SK-N-SH (cell line): ENCODE data around the gene PHPT1. TPM values are rescaled to one million over a fixed set of nuclear protein-coding genes. Genes with fewer than 3 reads are reported as not detected.
"Not testable (repeated sequence)": the region's sequence is repeated elsewhere in the genome, so short reads cannot be mapped to it uniquely, and the experiment has no call there.

Source experiments
- CTCF ChIA-PET: fragments of 300-600, 350-600 bp; formaldehyde crosslinking; extraction: SDS; loops from one replicate; lab custom pipeline; 2021; lab: Yijun Ruan, JAX
- POLR2A ChIA-PET: fragments of 350-600 bp; sonication (Branson Sonifier 250); formaldehyde crosslinking; extraction: SDS; loops from one replicate; lab custom pipeline; 2020; ENCODE audit warnings: antibody characterized with exemption, inconsistent platforms; lab: Yijun Ruan, JAX
- DNase-seq: peaks from one replicate; pipeline ENCODE4 v3.0.0; 2012
- H2AFZ ChIP-seq: fragments of 200-600 bp; sonication (generic); 2 replicates; pipeline ENCODE4 v1.8.1; 2016; ENCODE audit warnings: antibody characterized with exemption, mild to moderate bottlenecking, low read depth
- H3F3A ChIP-seq: fragments of 200-600 bp; sonication (generic); replicated peaks from 2 replicates; pipeline ENCODE3; 2016; ENCODE audit warnings: antibody characterized with exemption, mild to moderate bottlenecking; ENCODE audit not compliant: insufficient read depth
- H3K27ac ChIP-seq, 2 experiments: fragments of 200-500 bp in 1 of 2; fragments of 200-600 bp in 1 of 2; sonication (Bioruptor generic) in 1 of 2; sonication (generic), shearing (Covaris generic) in 1 of 2; 2 replicates each; pipeline versions ENCODE4 v1.5.1 to v1.6.1; 2014 to 2016; ENCODE audit warnings: low read depth in 2 of 2, inconsistent platforms in 1 of 2, low read length in 1 of 2, mild to moderate bottlenecking in 1 of 2, mixed read lengths in 1 of 2
- H3K27me3 ChIP-seq: fragments of 200-600 bp; sonication (generic), shearing (Covaris generic); 2 replicates; pipeline ENCODE4 v1.6.1; 2016; ENCODE audit warnings: mixed run types; ENCODE audit not compliant: insufficient read depth
- H3K36me3 ChIP-seq, 2 experiments: fragments of 200-500 bp in 1 of 2; fragments of 200-600 bp in 1 of 2; sonication (Bioruptor generic) in 1 of 2; sonication (generic) in 1 of 2; replicated peaks in 1 of 2; 2 replicates each; pipeline versions ENCODE3 to v1.5.1; 2014 to 2016; ENCODE audit warnings: low read length in 1 of 2, mild to moderate bottlenecking in 1 of 2; ENCODE audit not compliant: insufficient read depth in 2 of 2, control insufficient read depth in 1 of 2
- H3K4me1 ChIP-seq, 2 experiments: fragments of 200-500 bp in 1 of 2; fragments of 200-600 bp in 1 of 2; sonication (Bioruptor generic) in 1 of 2; sonication (generic), shearing (Covaris generic) in 1 of 2; 2 replicates each; pipeline versions ENCODE4 v1.5.1 to v1.6.1; 2014 to 2016; ENCODE audit warnings: low read depth in 1 of 2, low read length in 1 of 2, mixed run types in 1 of 2; ENCODE audit not compliant: insufficient read depth in 2 of 2, control insufficient read depth in 1 of 2
- H3K4me2 ChIP-seq: fragments of 200-600 bp; sonication (generic), shearing (Covaris generic); 2 replicates; pipeline ENCODE4 v1.6.1; 2017; ENCODE audit warnings: mixed run types
- H3K4me3 ChIP-seq, 2 experiments: fragments of 200-500 bp in 1 of 2; fragments of 200-600 bp in 1 of 2; sonication (Bioruptor generic) in 1 of 2; sonication (generic), shearing (Covaris generic) in 1 of 2; 2 replicates each; pipeline versions ENCODE4 v1.5.1 to v1.8.1; 2014 to 2016; ENCODE audit warnings: low read depth in 2 of 2, inconsistent platforms in 1 of 2, low read length in 1 of 2, mild to moderate bottlenecking in 1 of 2, mixed read lengths in 1 of 2, moderate library complexity in 1 of 2
- H3K79me2 ChIP-seq: fragments of 200-600 bp; sonication (generic); 2 replicates; pipeline ENCODE4 v1.8.1; 2017; ENCODE audit warnings: mild to moderate bottlenecking; ENCODE audit not compliant: insufficient read depth
- H3K9ac ChIP-seq: fragments of 200-600 bp; sonication (generic); 2 replicates; pipeline ENCODE4 v1.6.1; 2017; ENCODE audit warnings: mixed run types
- H3K9me2 ChIP-seq: fragments of 200-600 bp; sonication (generic); 2 replicates; pipeline ENCODE4 v1.6.1; 2017; ENCODE audit warnings: mixed run types
- H3K9me3 ChIP-seq: fragments of 200-600 bp; sonication (generic); 2 replicates; pipeline ENCODE4 v1.6.1; 2017; ENCODE audit warnings: mixed run types, mild to moderate bottlenecking, moderate library complexity
- H4K20me1 ChIP-seq: fragments of 200-600 bp; sonication (generic); 2 replicates; pipeline ENCODE4 v1.6.1; 2017; ENCODE audit warnings: mild to moderate bottlenecking, mixed run types; ENCODE audit not compliant: insufficient read depth
- CHD2 ChIP-seq: fragments of 150-350 bp; IDR thresholded peaks from 2 replicates; pipeline ENCODE4 v1.6.1; 2018; ENCODE audit warnings: low read length; ENCODE audit not compliant: partially characterized antibody
- EP300 ChIP-seq, 2 experiments: IDR thresholded peaks; 2 replicates each; pipeline versions ENCODE4 v1.4.0 to v1.6.1; 2012; ENCODE audit warnings: borderline replicate concordance in 1 of 2, low read depth in 1 of 2, low read length in 1 of 2
- FOSL2 ChIP-seq: IDR thresholded peaks from 2 replicates; pipeline ENCODE4 v1.4.0; 2012; ENCODE audit warnings: low read depth, mild to moderate bottlenecking, moderate library complexity, borderline replicate concordance
- FOXJ3 ChIP-seq: sonication (generic); formaldehyde crosslinking; IDR thresholded peaks from 2 replicates; pipeline ENCODE4 v1.5.1; 2020; ENCODE audit warnings: mild to moderate bottlenecking, missing genetic modification reagents
- GABPA ChIP-seq: IDR thresholded peaks from 2 replicates; pipeline ENCODE4 v1.4.0; 2012; ENCODE audit warnings: low read depth, mild to moderate bottlenecking
- GATA2 ChIP-seq: sonication (generic); formaldehyde crosslinking; IDR thresholded peaks from 2 replicates; pipeline ENCODE4 v1.5.0; 2020; ENCODE audit warnings: mild to moderate bottlenecking, missing genetic modification reagents
- JUND ChIP-seq: IDR thresholded peaks from 2 replicates; pipeline ENCODE4 v1.4.0; 2012
- MEF2A ChIP-seq: IDR thresholded peaks from 2 replicates; pipeline ENCODE4 v1.4.0; 2012; ENCODE audit warnings: low read depth, borderline replicate concordance
- NFIC ChIP-seq: IDR thresholded peaks from 2 replicates; pipeline ENCODE4 v1.4.0; 2012; ENCODE audit warnings: borderline replicate concordance
- NRF1 ChIP-seq: IDR thresholded peaks from 2 replicates; pipeline ENCODE4 v1.6.1; 2012; ENCODE audit warnings: low read depth, mild to moderate bottlenecking, low read length
- RAD21 ChIP-seq: IDR thresholded peaks from 2 replicates; pipeline ENCODE4 v1.6.1; 2012; ENCODE audit warnings: mild to moderate bottlenecking, low read length
- RXRA ChIP-seq: IDR thresholded peaks from 2 replicates; pipeline ENCODE4 v1.4.0; 2012; ENCODE audit warnings: low read depth, mild to moderate bottlenecking, borderline replicate concordance
- TEAD4 ChIP-seq: IDR thresholded peaks from 2 replicates; pipeline ENCODE4 v1.4.0; 2012; ENCODE audit warnings: mild to moderate bottlenecking, borderline replicate concordance; ENCODE audit not compliant: insufficient read depth
- YY1 ChIP-seq: IDR thresholded peaks from 2 replicates; pipeline ENCODE4 v1.4.0; 2012; ENCODE audit warnings: low read depth, mild to moderate bottlenecking
- WGBS: methylation state at CpG from one replicate; pipeline ENCODE4 v1.1.6; 2017; ENCODE audit warnings: low lambda C conversion rate; 5-methylcytosine and 5-hydroxymethylcytosine counted together
- polyA plus RNA-seq, 3 experiments: library from polyadenylated mRNA; depleted of rRNA; stranded (reverse); fragments of >200 nt; gene quantifications; 2 replicates each; pipeline ENCODE4 v1.2.3, GENCODE V29; 2012
- TF ChIP-seq, protein P1 (sequence below): IDR thresholded peaks from 2 replicates; pipeline ENCODE4 v1.6.1; 2012; ENCODE audit warnings: mild to moderate bottlenecking, low read depth, low read length, moderate library complexity
- TF ChIP-seq, protein P2 (sequence below): IDR thresholded peaks from 2 replicates; pipeline ENCODE4 v1.4.0; 2012; ENCODE audit warnings: low read depth, borderline replicate concordance
- TF ChIP-seq, protein P3 (sequence below): fragments of 150-350 bp; IDR thresholded peaks from 2 replicates; pipeline ENCODE4 v1.6.1; 2016; ENCODE audit warnings: mild to moderate bottlenecking, low read depth, low read length
- TF ChIP-seq, protein P4 (sequence below): IDR thresholded peaks from 2 replicates; pipeline ENCODE4; 2012
- TF ChIP-seq, protein P5 (sequence below): IDR thresholded peaks from 2 replicates; pipeline ENCODE4 v1.4.0; 2012; ENCODE audit warnings: low read depth, borderline replicate concordance

The PHPT1 gene
- polyA plus RNA-seq, 1 of the 3 experiments (the other 2 are of a cell fraction) = 517 TPM

DNA sequence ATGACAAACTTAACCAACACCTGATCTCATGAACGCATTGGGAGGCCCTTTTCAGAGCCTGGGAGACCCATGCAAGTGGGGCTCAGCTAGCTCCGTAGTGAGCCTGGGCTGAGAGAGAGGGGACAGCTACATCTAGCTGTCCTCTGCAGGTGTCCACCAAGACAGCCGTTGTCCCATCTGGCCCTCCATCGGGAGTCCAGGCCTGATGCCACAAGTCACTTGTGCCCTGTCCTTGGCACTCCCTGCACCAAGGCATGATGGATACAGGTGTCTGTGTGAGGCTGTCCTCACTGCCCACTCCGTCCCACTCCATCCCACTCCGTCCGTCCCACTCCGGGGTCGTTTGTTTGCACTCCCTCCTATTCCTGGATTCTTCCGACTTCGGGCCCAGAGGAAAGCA, 19.4 kb downstream of the PHPT1 start (continued):
- TF ChIP-seq, protein P1, sequence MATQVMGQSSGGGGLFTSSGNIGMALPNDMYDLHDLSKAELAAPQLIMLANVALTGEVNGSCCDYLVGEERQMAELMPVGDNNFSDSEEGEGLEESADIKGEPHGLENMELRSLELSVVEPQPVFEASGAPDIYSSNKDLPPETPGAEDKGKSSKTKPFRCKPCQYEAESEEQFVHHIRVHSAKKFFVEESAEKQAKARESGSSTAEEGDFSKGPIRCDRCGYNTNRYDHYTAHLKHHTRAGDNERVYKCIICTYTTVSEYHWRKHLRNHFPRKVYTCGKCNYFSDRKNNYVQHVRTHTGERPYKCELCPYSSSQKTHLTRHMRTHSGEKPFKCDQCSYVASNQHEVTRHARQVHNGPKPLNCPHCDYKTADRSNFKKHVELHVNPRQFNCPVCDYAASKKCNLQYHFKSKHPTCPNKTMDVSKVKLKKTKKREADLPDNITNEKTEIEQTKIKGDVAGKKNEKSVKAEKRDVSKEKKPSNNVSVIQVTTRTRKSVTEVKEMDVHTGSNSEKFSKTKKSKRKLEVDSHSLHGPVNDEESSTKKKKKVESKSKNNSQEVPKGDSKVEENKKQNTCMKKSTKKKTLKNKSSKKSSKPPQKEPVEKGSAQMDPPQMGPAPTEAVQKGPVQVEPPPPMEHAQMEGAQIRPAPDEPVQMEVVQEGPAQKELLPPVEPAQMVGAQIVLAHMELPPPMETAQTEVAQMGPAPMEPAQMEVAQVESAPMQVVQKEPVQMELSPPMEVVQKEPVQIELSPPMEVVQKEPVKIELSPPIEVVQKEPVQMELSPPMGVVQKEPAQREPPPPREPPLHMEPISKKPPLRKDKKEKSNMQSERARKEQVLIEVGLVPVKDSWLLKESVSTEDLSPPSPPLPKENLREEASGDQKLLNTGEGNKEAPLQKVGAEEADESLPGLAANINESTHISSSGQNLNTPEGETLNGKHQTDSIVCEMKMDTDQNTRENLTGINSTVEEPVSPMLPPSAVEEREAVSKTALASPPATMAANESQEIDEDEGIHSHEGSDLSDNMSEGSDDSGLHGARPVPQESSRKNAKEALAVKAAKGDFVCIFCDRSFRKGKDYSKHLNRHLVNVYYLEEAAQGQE = no peak
- TF ChIP-seq GABPA (no peak), YY1 (no peak), RXRA (no peak), NRF1 (no peak), CHD2 (no peak), GATA2 (CRISPR knock-in tag) (no peak)

DNA sequence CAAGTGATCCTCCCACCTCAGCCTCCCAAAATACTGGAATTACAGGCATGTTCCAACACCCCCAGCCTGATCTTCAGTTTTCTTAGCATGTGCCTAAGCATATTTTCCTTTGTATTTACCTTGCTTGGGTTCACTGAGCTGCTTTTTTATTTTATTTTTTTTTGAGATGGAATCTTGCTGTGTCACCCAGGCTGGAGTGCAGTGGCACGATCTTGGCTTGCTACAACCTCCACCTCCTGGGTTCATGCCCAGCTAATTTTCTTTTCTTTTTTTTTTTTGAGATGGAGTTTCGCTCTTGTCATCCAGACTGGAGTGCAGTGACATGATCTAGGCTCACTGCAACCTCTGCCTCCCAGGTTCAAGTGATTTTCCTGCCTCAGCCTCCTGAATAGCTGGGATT, 20.4 kb downstream of the PHPT1 start:
- not testable (repeated sequence) for H3K4me2 ChIP-seq, H2AFZ ChIP-seq, H3F3A ChIP-seq, H3K9me2 ChIP-seq, H3K27me3 ChIP-seq, H3K9ac ChIP-seq, DNase-seq, H4K20me1 ChIP-seq, H3K9me3 ChIP-seq, H3K4me3 ChIP-seq, H3K4me1 ChIP-seq, H3K36me3 ChIP-seq, H3K27ac ChIP-seq
- WGBS = 98% methylated on average over 2 of the region's 2 CpGs
- CTCF ChIA-PET = interaction anchor here (1.2 to 1.3 kb wide), 2 partner anchors 27 to 199 kb away, joined by 3 read pairs; partner anchors contain the start of gene AJM1
- H3K79me2 ChIP-seq = peaks cover 27% of the 10 kb centered on the region
- POLR2A ChIA-PET = interaction anchor here (1.4 kb wide), 1 partner anchor 17 kb away, joined by 3 read pairs; the partner anchor contains the start of gene TRAF2

DNA sequence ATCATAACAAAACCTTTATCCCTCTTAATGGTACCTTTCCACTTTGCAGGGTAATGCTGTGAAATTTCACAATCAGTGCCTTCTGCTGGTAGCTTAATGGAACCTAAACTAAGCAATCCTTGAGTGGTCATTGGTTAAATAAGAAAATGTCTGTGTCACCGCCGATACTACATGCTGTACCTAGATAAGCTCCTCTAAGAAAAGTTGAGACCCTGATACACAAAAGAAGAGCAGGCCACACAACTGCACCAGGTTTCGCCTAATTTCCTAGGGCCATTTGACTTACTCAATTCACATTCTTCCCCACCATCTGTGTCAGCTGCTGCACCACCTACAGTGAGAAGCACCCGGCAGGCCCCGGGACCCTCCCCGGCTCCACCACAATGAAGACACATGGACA, 25.9 kb downstream of the PHPT1 start:
- ChIA-PET POLR2A (no interaction called here), CTCF (interaction anchor here (0.9 kb wide), 1 partner anchor 160 kb away, joined by 3 read pairs; no protein-coding TSS in a partner anchor)
- H3K4me3 ChIP-seq = no peak overlapping the region
- no peak overlapping the region for H2AFZ ChIP-seq
- H4K20me1 ChIP-seq = no peaks in the 10 kb centered on the region
- H3K79me2 ChIP-seq = no peaks in the 10 kb centered on the region
- H3K27ac ChIP-seq = no peak overlapping the region
- no peak overlapping the region for H3K4me2 ChIP-seq
- 0 out of 2 replicates have a peak, but pooled peaks cover 3% of the 10 kb centered on the region for H3K9me3 ChIP-seq
- H3F3A ChIP-seq = no peaks in the 10 kb centered on the region
- DNase-seq = no peak
- no peaks in the 10 kb centered on the region for H3K9me2 ChIP-seq
- no peaks in the 10 kb centered on the region for H3K4me1 ChIP-seq
- WGBS = 87% methylated on average over 6 of the region's 6 CpGs
- no peaks in the 10 kb centered on the region for H3K27me3 ChIP-seq
- no peaks in the 10 kb centered on the region for H3K36me3 ChIP-seq
- H3K9ac ChIP-seq = no peak overlapping the region
- TF ChIP-seq, protein P2, sequence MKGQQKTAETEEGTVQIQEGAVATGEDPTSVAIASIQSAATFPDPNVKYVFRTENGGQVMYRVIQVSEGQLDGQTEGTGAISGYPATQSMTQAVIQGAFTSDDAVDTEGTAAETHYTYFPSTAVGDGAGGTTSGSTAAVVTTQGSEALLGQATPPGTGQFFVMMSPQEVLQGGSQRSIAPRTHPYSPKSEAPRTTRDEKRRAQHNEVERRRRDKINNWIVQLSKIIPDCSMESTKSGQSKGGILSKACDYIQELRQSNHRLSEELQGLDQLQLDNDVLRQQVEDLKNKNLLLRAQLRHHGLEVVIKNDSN = no peak
- TF ChIP-seq, protein P3, sequence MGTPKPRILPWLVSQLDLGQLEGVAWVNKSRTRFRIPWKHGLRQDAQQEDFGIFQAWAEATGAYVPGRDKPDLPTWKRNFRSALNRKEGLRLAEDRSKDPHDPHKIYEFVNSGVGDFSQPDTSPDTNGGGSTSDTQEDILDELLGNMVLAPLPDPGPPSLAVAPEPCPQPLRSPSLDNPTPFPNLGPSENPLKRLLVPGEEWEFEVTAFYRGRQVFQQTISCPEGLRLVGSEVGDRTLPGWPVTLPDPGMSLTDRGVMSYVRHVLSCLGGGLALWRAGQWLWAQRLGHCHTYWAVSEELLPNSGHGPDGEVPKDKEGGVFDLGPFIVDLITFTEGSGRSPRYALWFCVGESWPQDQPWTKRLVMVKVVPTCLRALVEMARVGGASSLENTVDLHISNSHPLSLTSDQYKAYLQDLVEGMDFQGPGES = no peak
- TF ChIP-seq FOSL2 (no peak), TEAD4 (no peak), MEF2A (no peak), FOXJ3 (CRISPR knock-in tag) (no peak), NFIC (no peak), JUND (no peak), YY1 (no peak), GABPA (no peak), EP300 (IDR thresholded peaks at IDR 0.05; ENCODE audit: borderline replicate concordance in 1 of 2, low read depth in 1 of 2, low read length in 1 of 2) (no peak), RAD21 (no peak)
- TF ChIP-seq, protein P4, sequence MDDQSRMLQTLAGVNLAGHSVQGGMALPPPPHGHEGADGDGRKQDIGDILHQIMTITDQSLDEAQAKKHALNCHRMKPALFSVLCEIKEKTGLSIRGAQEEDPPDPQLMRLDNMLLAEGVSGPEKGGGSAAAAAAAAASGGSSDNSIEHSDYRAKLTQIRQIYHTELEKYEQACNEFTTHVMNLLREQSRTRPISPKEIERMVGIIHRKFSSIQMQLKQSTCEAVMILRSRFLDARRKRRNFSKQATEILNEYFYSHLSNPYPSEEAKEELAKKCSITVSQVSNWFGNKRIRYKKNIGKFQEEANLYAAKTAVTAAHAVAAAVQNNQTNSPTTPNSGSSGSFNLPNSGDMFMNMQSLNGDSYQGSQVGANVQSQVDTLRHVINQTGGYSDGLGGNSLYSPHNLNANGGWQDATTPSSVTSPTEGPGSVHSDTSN = no peak
- TF ChIP-seq, protein P5, sequence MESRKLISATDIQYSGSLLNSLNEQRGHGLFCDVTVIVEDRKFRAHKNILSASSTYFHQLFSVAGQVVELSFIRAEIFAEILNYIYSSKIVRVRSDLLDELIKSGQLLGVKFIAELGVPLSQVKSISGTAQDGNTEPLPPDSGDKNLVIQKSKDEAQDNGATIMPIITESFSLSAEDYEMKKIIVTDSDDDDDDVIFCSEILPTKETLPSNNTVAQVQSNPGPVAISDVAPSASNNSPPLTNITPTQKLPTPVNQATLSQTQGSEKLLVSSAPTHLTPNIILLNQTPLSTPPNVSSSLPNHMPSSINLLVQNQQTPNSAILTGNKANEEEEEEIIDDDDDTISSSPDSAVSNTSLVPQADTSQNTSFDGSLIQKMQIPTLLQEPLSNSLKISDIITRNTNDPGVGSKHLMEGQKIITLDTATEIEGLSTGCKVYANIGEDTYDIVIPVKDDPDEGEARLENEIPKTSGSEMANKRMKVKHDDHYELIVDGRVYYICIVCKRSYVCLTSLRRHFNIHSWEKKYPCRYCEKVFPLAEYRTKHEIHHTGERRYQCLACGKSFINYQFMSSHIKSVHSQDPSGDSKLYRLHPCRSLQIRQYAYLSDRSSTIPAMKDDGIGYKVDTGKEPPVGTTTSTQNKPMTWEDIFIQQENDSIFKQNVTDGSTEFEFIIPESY = no peak
